ENCODE data around the gene CACNA1G. TPM values are rescaled to one million over a fixed set of nuclear protein-coding genes. Genes with fewer than 3 reads are reported as not detected.
A peak's percentile ranks its signal among the peaks of the same experiment; 100 is the strongest.

CACNA1G gene
- total and polyA plus RNA-seq, 2 donors (not counting 1 experiment from before 2014, with no cell fraction given): 0.08 to 0.99 TPM

DNA sequence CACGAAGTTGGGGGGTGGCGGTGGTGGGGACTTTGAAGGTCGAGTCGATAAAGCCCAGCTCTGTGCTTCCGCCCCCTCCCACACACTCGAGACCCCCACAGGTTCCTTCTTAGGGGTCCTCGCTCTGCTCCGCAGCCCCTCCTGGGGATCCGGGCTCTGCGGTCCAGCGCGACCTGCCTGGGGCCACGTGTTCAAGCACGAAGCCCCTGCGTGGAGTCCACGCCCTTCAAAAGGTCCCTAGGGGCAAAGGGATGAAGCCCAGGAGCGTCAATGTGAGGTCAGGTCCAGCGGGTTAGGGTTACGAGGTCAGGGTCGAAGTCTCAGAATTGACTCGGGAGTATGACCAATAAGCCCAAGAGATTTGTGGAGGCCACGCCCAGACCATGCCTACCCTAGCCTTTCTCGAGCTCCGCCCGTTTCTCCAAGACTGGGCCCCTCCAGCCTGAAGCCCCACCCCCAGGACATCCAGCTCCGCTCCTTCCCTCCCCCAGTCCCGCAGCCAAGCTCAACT lies 786 bp upstream of the CACNA1G start:
- Histone ChIP-seq H3K36me3 (ENCODE audit: control insufficient read depth, insufficient read depth, low read length) (peaks cover 2% of the 10 kb centered on the region), H3K27ac (ENCODE audit: insufficient read depth, low read length) (no peak overlapping the region), H4K20me1 (ENCODE audit: control insufficient read depth, extremely low read depth, insufficient read depth, low read length) (no peaks in the 10 kb centered on the region), H3K4me1 (ENCODE audit: control insufficient read depth, extremely low read depth, insufficient read depth, low read length) (peaks cover 11% of the 10 kb centered on the region), H3K9me3 (ENCODE audit: control insufficient read depth, insufficient read depth, low read depth, low read length) (no peaks in the 10 kb centered on the region), H3K4me2 (ENCODE audit: extremely low read depth, insufficient read depth, low read length) (peak overlapping the region; percentile 81), H3K4me3 (replicated peaks in 1 of 4; ENCODE audit: control extremely low read depth in 1 of 4, insufficient read depth in 1 of 4, low read depth in 3 of 4, low read length in 4 of 4) (peak overlapping the region; percentile 31 to 60 (median 40)), H2AFZ (ENCODE audit: low read length) (no peak overlapping the region), H3K9ac (ENCODE audit: insufficient read depth, low read length) (no peak overlapping the region), H3K27me3 (ENCODE audit: control insufficient read depth, insufficient read depth, low read length) (peaks cover 45% of the 10 kb centered on the region), H3K79me2 (ENCODE audit: control insufficient read depth, insufficient read depth, low read length) (no peaks in the 10 kb centered on the region)
- TF ChIP-seq, protein P1, sequence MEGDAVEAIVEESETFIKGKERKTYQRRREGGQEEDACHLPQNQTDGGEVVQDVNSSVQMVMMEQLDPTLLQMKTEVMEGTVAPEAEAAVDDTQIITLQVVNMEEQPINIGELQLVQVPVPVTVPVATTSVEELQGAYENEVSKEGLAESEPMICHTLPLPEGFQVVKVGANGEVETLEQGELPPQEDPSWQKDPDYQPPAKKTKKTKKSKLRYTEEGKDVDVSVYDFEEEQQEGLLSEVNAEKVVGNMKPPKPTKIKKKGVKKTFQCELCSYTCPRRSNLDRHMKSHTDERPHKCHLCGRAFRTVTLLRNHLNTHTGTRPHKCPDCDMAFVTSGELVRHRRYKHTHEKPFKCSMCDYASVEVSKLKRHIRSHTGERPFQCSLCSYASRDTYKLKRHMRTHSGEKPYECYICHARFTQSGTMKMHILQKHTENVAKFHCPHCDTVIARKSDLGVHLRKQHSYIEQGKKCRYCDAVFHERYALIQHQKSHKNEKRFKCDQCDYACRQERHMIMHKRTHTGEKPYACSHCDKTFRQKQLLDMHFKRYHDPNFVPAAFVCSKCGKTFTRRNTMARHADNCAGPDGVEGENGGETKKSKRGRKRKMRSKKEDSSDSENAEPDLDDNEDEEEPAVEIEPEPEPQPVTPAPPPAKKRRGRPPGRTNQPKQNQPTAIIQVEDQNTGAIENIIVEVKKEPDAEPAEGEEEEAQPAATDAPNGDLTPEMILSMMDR (conservative IDR thresholded peaks at IDR 0.05 in 1 of 2, IDR thresholded peaks at IDR 0.05 in 1 of 2; ENCODE audit: low read depth in 1 of 2, low read length in 2 of 2): no peak
- TF ChIP-seq EZH2 (IDR thresholded peaks at IDR 0.05; ENCODE audit: low read length, missing control alignments): peak; percentile 67
- peak; percentile 31 to 44 for DNase-seq (ENCODE audit: low read depth in 2 of 2)

DNA sequence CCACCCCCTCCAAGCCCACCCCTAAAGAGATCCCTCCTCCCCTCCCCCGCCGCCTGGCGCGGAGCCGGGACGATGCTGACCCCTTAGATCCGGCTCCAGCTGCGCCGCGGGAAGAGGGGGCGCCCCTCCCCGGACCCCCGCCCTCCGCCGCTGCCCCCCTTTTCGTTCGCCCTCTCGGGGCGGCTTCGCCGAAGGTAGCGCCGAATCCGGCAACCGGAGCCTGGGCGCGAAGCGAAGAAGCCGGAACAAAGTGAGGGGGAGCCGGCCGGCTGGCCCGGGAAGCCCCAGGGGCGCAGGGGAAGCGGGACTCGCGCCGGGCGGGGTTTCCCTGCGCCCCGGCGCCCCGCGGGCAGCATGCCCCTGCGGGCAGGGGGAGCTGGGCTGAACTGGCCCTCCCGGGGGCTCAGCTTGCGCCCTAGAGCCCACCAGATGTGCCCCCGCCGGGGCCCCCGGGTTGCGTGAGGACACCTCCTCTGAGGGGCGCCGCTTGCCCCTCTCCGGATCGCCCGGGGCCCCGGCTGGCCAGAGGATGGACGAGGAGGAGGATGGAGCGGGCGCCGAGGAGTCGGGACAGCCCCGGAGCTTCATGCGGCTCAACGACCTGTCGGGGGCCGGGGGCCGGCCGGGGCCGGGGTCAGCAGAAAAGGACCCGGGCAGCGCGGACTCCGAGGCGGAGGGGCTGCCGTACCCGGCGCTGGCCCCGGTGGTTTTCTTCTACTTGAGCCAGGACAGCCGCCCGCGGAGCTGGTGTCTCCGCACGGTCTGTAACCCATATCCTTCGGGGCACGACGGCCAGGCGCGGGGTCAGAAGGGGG lies 623 bp downstream of the CACNA1G start:
- Histone ChIP-seq H3K4me2 (ENCODE audit: extremely low read depth, insufficient read depth, low read length) (peak overlapping the region; percentile 59), H3K27me3 (ENCODE audit: control insufficient read depth, insufficient read depth, low read length) (peaks cover 46% of the 10 kb centered on the region)

DNA sequence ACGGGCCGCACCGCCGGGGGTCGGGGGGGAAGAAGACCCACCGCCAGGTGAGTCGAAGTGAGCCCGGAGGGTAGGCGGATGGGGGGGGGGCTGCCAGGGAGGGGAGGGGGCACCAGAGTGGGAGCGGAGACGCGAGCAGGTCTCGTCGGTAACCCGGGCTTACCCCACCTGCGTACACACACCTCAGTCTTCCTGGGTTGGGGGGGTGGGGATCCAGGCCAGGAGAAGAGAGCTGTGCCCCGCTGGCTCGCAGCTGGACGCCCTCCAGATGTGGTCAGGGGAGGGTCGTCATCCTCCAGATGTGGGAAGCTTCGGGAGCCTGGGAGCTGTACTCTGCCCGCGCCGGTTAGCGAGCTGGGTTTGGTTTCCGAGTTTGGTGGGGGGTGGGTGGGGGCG lies 1.2 kb downstream of the CACNA1G start:
- no peak overlapping the region for H3K9ac ChIP-seq (ENCODE audit: insufficient read depth, low read length)
- no peak for DNase-seq (ENCODE audit: low read depth in 2 of 2)
- no peaks in the 10 kb centered on the region for H4K20me1 ChIP-seq (ENCODE audit: control insufficient read depth, extremely low read depth, insufficient read depth, low read length)
- TF ChIP-seq, protein P1 (conservative IDR thresholded peaks at IDR 0.05 in 1 of 2, IDR thresholded peaks at IDR 0.05 in 1 of 2; ENCODE audit: low read depth in 1 of 2, low read length in 2 of 2): no peak
- TF ChIP-seq EZH2 (IDR thresholded peaks at IDR 0.05; ENCODE audit: low read length, missing control alignments): no peak
- no peaks in the 10 kb centered on the region for H3K9me3 ChIP-seq (ENCODE audit: control insufficient read depth, insufficient read depth, low read depth, low read length)
- no peaks in the 10 kb centered on the region for H3K36me3 ChIP-seq (ENCODE audit: control insufficient read depth, insufficient read depth, low read length)
- H2AFZ ChIP-seq (ENCODE audit: low read length): no peak overlapping the region
- no peak overlapping the region for H3K4me2 ChIP-seq (ENCODE audit: extremely low read depth, insufficient read depth, low read length)
- peaks cover 52% of the 10 kb centered on the region for H3K27me3 ChIP-seq (ENCODE audit: control insufficient read depth, insufficient read depth, low read length)
- H3K4me1 ChIP-seq (ENCODE audit: control insufficient read depth, extremely low read depth, insufficient read depth, low read length): peaks cover 17% of the 10 kb centered on the region
- H3K79me2 ChIP-seq (ENCODE audit: control insufficient read depth, insufficient read depth, low read length): no peaks in the 10 kb centered on the region
- no peak overlapping the region for H3K4me3 ChIP-seq (replicated peaks in 1 of 4; ENCODE audit: control extremely low read depth in 1 of 4, insufficient read depth in 1 of 4, low read depth in 3 of 4, low read length in 4 of 4)
- H3K27ac ChIP-seq (ENCODE audit: insufficient read depth, low read length): no peak overlapping the region

More for the DNA sequence above, 623 bp downstream of the CACNA1G start:
- peak overlapping the region in 2 of 4 experiments; percentile 4 to 60 for H3K4me3 ChIP-seq (replicated peaks in 1 of 4; ENCODE audit: control extremely low read depth in 1 of 4, insufficient read depth in 1 of 4, low read depth in 3 of 4, low read length in 4 of 4)
- H2AFZ ChIP-seq (ENCODE audit: low read length): no peak overlapping the region
- no peak overlapping the region for H3K9ac ChIP-seq (ENCODE audit: insufficient read depth, low read length)
- H3K9me3 ChIP-seq (ENCODE audit: control insufficient read depth, insufficient read depth, low read depth, low read length): no peaks in the 10 kb centered on the region
- no peak overlapping the region for H3K27ac ChIP-seq (ENCODE audit: insufficient read depth, low read length)
- H3K36me3 ChIP-seq (ENCODE audit: control insufficient read depth, insufficient read depth, low read length): no peaks in the 10 kb centered on the region
- TF ChIP-seq, protein P1 (conservative IDR thresholded peaks at IDR 0.05 in 1 of 2, IDR thresholded peaks at IDR 0.05 in 1 of 2; ENCODE audit: low read depth in 1 of 2, low read length in 2 of 2): no peak
- peak; percentile 92 for TF ChIP-seq EZH2 (IDR thresholded peaks at IDR 0.05; ENCODE audit: low read length, missing control alignments)
- no peak for DNase-seq (ENCODE audit: low read depth in 2 of 2)
- H3K79me2 ChIP-seq (ENCODE audit: control insufficient read depth, insufficient read depth, low read length): no peaks in the 10 kb centered on the region
- H3K4me1 ChIP-seq (ENCODE audit: control insufficient read depth, extremely low read depth, insufficient read depth, low read length): peaks cover 17% of the 10 kb centered on the region
- H4K20me1 ChIP-seq (ENCODE audit: control insufficient read depth, extremely low read depth, insufficient read depth, low read length): no peaks in the 10 kb centered on the region

Measured in fibroblast of lung (primary cell).